Measurements from ENCODE around the gene DDIT4.

- TF ChIP-seq POLR2A (IDR thresholded peaks at IDR 0.05) (no peak), POLR2AphosphoS5 (IDR thresholded peaks at IDR 0.05) (no peak), CTCF (IDR thresholded peaks at IDR 0.05) (no peak)
These were observed 45.4 kb upstream of the DDIT4 start for GRCh38 chr10:72228318-72228751.
